ENCODE data around the gene SHISA9. TPM values are rescaled to one million over a fixed set of nuclear protein-coding genes. Genes with fewer than 3 reads are reported as not detected.
A peak's percentile ranks its signal among the peaks of the same experiment; 100 is the strongest.

The SHISA9 gene
- total and polyA plus RNA-seq, 4 donors = under 0.01 to 0.46 (median 0.07) TPM

- Histone ChIP-seq H3K27ac (ENCODE audit: low read depth in 1 of 2, low read length in 1 of 2) (no peak overlapping the region), H3K27me3 (ENCODE audit: control insufficient read depth in 3 of 3, insufficient read depth in 3 of 3, low read length in 2 of 3) (no peaks in the 10 kb centered on the region), H3K4me1 (ENCODE audit: control insufficient read depth in 5 of 5, insufficient read depth in 5 of 5, low read length in 5 of 5) (no peaks in the 10 kb centered on the region), H3K4me3 (no peak overlapping the region), H3K9me3 (ENCODE audit: control insufficient read depth in 4 of 4, insufficient read depth in 3 of 4, low read length in 3 of 4) (peaks cover 0 to 10% (median 0%) of the 10 kb centered on the region in 4 donors), H3K36me3 (ENCODE audit: control insufficient read depth in 4 of 4, insufficient read depth in 4 of 4, low read length in 4 of 4) (no peaks in the 10 kb centered on the region), H3K9ac (ENCODE audit: insufficient read depth in 1 of 2, low read length in 2 of 2) (no peak overlapping the region)
- DNase-seq (no peak), ATAC-seq (ENCODE audit: insufficient read depth, low FRiP score) (no peak)
- TF ChIP-seq CTCF (IDR thresholded peaks at IDR 0.05; ENCODE audit: control extremely low read depth, extremely low read depth) = no peak
- WGBS, 2 donors = 72 to 80% methylated on average over 7 of the region's 7 CpGs
These were observed 63.9 kb downstream of the SHISA9 start for GRCh38 chr16:12965274-12965804.

GRCh38 chr16:12971241-12971640 is 69.8 kb downstream of the SHISA9 start:
- no peak for TF ChIP-seq CTCF (IDR thresholded peaks at IDR 0.05; ENCODE audit: control extremely low read depth, extremely low read depth)
- peak in 1 of 3 donors; percentile 0 for DNase-seq
- 7 to 11% methylated on average over 2 of the region's 2 CpGs for WGBS, 2 donors
- Histone ChIP-seq H3K27ac (ENCODE audit: low read depth in 1 of 2, low read length in 1 of 2) (no peak overlapping the region), H3K4me3 (no peak overlapping the region), H3K36me3 (ENCODE audit: control insufficient read depth in 4 of 4, insufficient read depth in 4 of 4, low read length in 4 of 4) (no peaks in the 10 kb centered on the region), H3K9me3 (ENCODE audit: control insufficient read depth in 4 of 4, insufficient read depth in 3 of 4, low read length in 3 of 4) (no peaks in the 10 kb centered on the region), H3K27me3 (ENCODE audit: control insufficient read depth in 3 of 3, insufficient read depth in 3 of 3, low read length in 2 of 3) (no peaks in the 10 kb centered on the region), H3K4me1 (ENCODE audit: control insufficient read depth in 5 of 5, insufficient read depth in 5 of 5, low read length in 5 of 5) (no peaks in the 10 kb centered on the region), H3K9ac (ENCODE audit: insufficient read depth in 1 of 2, low read length in 2 of 2) (no peak overlapping the region)
- no peak for ATAC-seq (ENCODE audit: insufficient read depth, low FRiP score)

DNA sequence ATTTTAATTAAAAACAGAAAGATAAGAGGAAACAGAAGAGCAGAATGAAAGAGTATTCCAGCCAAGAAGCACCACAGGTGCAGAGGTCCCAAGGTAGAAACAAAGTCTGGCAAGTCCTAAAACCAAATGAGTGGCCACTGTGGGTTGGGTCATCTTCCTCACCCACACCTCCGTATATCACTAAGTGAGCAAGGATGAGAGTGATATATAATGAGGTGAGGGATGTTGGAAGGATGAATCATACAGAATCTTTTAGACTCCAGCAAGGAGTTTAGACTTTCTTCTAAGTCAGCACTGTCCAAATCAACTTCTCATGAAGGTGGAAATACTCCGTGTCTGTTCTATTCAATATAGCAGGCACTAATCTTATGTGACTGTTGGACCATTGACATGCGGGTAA is 70.8 kb downstream of the SHISA9 start:
- Histone ChIP-seq H3K27me3 (ENCODE audit: control insufficient read depth in 3 of 3, insufficient read depth in 3 of 3, low read length in 2 of 3) (no peaks in the 10 kb centered on the region), H3K27ac (ENCODE audit: low read depth in 1 of 2, low read length in 1 of 2) (no peak overlapping the region), H3K9ac (ENCODE audit: insufficient read depth in 1 of 2, low read length in 2 of 2) (no peak overlapping the region), H3K36me3 (ENCODE audit: control insufficient read depth in 4 of 4, insufficient read depth in 4 of 4, low read length in 4 of 4) (no peaks in the 10 kb centered on the region), H3K4me3 (no peak overlapping the region), H3K4me1 (ENCODE audit: control insufficient read depth in 5 of 5, insufficient read depth in 5 of 5, low read length in 5 of 5) (no peaks in the 10 kb centered on the region), H3K9me3 (ENCODE audit: control insufficient read depth in 4 of 4, insufficient read depth in 3 of 4, low read length in 3 of 4) (no peaks in the 10 kb centered on the region)
- ATAC-seq (ENCODE audit: insufficient read depth, low FRiP score) (no peak), DNase-seq (no peak)
- TF ChIP-seq CTCF (IDR thresholded peaks at IDR 0.05; ENCODE audit: control extremely low read depth, extremely low read depth) = no peak
- 94 to 98% methylated on average over 3 of the region's 3 CpGs for WGBS, 2 donors

- Histone ChIP-seq H3K9me3 (ENCODE audit: control insufficient read depth in 4 of 4, insufficient read depth in 3 of 4, low read length in 3 of 4) (no peaks in the 10 kb centered on the region), H3K27me3 (ENCODE audit: control insufficient read depth in 3 of 3, insufficient read depth in 3 of 3, low read length in 2 of 3) (no peaks in the 10 kb centered on the region), H3K4me1 (ENCODE audit: control insufficient read depth in 5 of 5, insufficient read depth in 5 of 5, low read length in 5 of 5) (no peaks in the 10 kb centered on the region), H3K36me3 (ENCODE audit: control insufficient read depth in 4 of 4, insufficient read depth in 4 of 4, low read length in 4 of 4) (no peaks in the 10 kb centered on the region), H3K27ac (ENCODE audit: low read depth in 1 of 2, low read length in 1 of 2) (no peak overlapping the region), H3K4me3 (no peak overlapping the region), H3K9ac (ENCODE audit: insufficient read depth in 1 of 2, low read length in 2 of 2) (no peak overlapping the region)
- DNase-seq (no peak), ATAC-seq (ENCODE audit: insufficient read depth, low FRiP score) (no peak)
- 93 to 96% methylated on average over 3 of the region's 3 CpGs for WGBS, 2 donors
- no peak for TF ChIP-seq CTCF (IDR thresholded peaks at IDR 0.05; ENCODE audit: control extremely low read depth, extremely low read depth)
These were observed 74.4 kb downstream of the SHISA9 start for GRCh38 chr16:12975766-12976165.
